Urinary bladder (tissue), 4 donors: ENCODE measurements around the gene TTC21A. TPM values are rescaled to one million over a fixed set of nuclear protein-coding genes. Genes with fewer than 3 reads are reported as not detected.

Experiments used
- DNase-seq: peaks from one replicate; pipeline ENCODE4 v3.0.0-alpha.2; 2015; ENCODE audit errors: extremely low spot score
- H3K27ac ChIP-seq: one replicate; pipeline ENCODE4 v1.5.1; 2013; ENCODE audit warnings: low read depth, mild to moderate bottlenecking, moderate library complexity
- H3K36me3 ChIP-seq: one replicate; pipeline ENCODE4 v1.6.1; 2013; ENCODE audit warnings: mild to moderate bottlenecking, moderate library complexity; ENCODE audit not compliant: insufficient read depth
- H3K4me1 ChIP-seq: one replicate; pipeline ENCODE4 v1.6.1; 2013; ENCODE audit warnings: mild to moderate bottlenecking, moderate library complexity; ENCODE audit not compliant: insufficient read depth
- H3K4me3 ChIP-seq: one replicate; pipeline ENCODE4 v1.5.1; 2013; ENCODE audit warnings: low read depth, low read length
- WGBS: extraction: QIAGEN DNeasy Blood & Tissue Kit; methylation state at CpG from one replicate; pipeline ENCODE4 v1.1.7; 2013; 5-methylcytosine and 5-hydroxymethylcytosine counted together
- polyA plus RNA-seq: library from polyadenylated mRNA; stranded (reverse); fragments of 200-250 nt; gene quantifications from one replicate; pipeline ENCODE4 v1.2.3, GENCODE V29; 2013
- total RNA-seq: library from RNA; depleted of rRNA; stranded (reverse); fragments of >200 nt; gene quantifications from one replicate; pipeline ENCODE4 v1.2.3, GENCODE V29; 2014
- donor health status: healthy with polysubstance abuse.
- donor health status: healthy.

The TTC21A gene
- total and polyA plus RNA-seq, 2 donors, result 3.3 to 4.3 TPM

GRCh38 chr3:39086144-39086543, 21.3 kb upstream of the TTC21A start:
- Histone ChIP-seq H3K36me3 (peaks cover 4% of the 10 kb centered on the region), H3K27ac (no peak overlapping the region), H3K4me3 (no peak overlapping the region), H3K4me1 (no peaks in the 10 kb centered on the region)
- WGBS, result 90% methylated on average over 4 of the region's 4 CpGs
- no peak for DNase-seq

- Histone ChIP-seq H3K4me1 (no peaks in the 10 kb centered on the region), H3K36me3 (peaks cover 6% of the 10 kb centered on the region), H3K4me3 (no peak overlapping the region), H3K27ac (no peak overlapping the region)
- no peak for DNase-seq
- 88% methylated on average over 3 of the region's 3 CpGs for WGBS
Measured at GRCh38 chr3:39088456-39088855, 19.0 kb upstream of the TTC21A start.

GRCh38 chr3:39088889-39089288, 18.6 kb upstream of the TTC21A start:
- WGBS, result 83% methylated on average over 3 of the region's 3 CpGs
- H3K4me1 ChIP-seq, result no peaks in the 10 kb centered on the region
- no peak for DNase-seq
- H3K36me3 ChIP-seq, result peaks cover 6% of the 10 kb centered on the region
- H3K27ac ChIP-seq, result no peak overlapping the region
- no peak overlapping the region for H3K4me3 ChIP-seq

- H3K36me3 ChIP-seq, result peaks cover 4% of the 10 kb centered on the region
- no peak overlapping the region for H3K27ac ChIP-seq
- DNase-seq, result no peak
Measured at GRCh38 chr3:39090922-39091321, 16.6 kb upstream of the TTC21A start.

GRCh38 chr3:39094851-39095677, 12.4 kb upstream of the TTC21A start:
- H3K4me1 ChIP-seq, result no peaks in the 10 kb centered on the region

More at GRCh38 chr3:39090922-39091321, 16.6 kb upstream of the TTC21A start:
- Histone ChIP-seq H3K4me3 (no peak overlapping the region), H3K4me1 (no peaks in the 10 kb centered on the region)
- 84% methylated on average over 2 of the region's 2 CpGs for WGBS

GRCh38 chr3:39095778-39096177, 11.7 kb upstream of the TTC21A start:
- 69% methylated on average over 3 of the region's 3 CpGs for WGBS
- H3K4me1 ChIP-seq, result no peaks in the 10 kb centered on the region
- H3K36me3 ChIP-seq, result peaks cover 6% of the 10 kb centered on the region
- no peak overlapping the region for H3K4me3 ChIP-seq
- no peak overlapping the region for H3K27ac ChIP-seq
- no peak for DNase-seq

More at GRCh38 chr3:39094851-39095677, 12.4 kb upstream of the TTC21A start:
- 79% methylated on average over 7 of the region's 7 CpGs for WGBS
- no peak for DNase-seq
- Histone ChIP-seq H3K27ac (no peak overlapping the region), H3K4me3 (no peak overlapping the region), H3K36me3 (peaks cover 5% of the 10 kb centered on the region)

- DNase-seq, result no peak
- H3K4me1 ChIP-seq, result no peaks in the 10 kb centered on the region
- no peak overlapping the region for H3K4me3 ChIP-seq
- H3K27ac ChIP-seq, result no peak overlapping the region
- peaks cover 6% of the 10 kb centered on the region for H3K36me3 ChIP-seq
- WGBS, result 42% methylated on average over 3 of the region's 3 CpGs
Measured at GRCh38 chr3:39096775-39097174, 10.7 kb upstream of the TTC21A start.

- no peak overlapping the region for H3K27ac ChIP-seq
- peaks cover 6% of the 10 kb centered on the region for H3K36me3 ChIP-seq
- no peaks in the 10 kb centered on the region for H3K4me1 ChIP-seq
- H3K4me3 ChIP-seq, result no peak overlapping the region
- WGBS, result 82% methylated on average over 8 of the region's 8 CpGs
- DNase-seq, result no peak
Measured at GRCh38 chr3:39097716-39098472, 9.6 kb upstream of the TTC21A start.

- DNase-seq, result no peak
- Histone ChIP-seq H3K36me3 (peaks cover 5% of the 10 kb centered on the region), H3K4me1 (no peaks in the 10 kb centered on the region), H3K4me3 (no peak overlapping the region), H3K27ac (no peak overlapping the region)
- WGBS, result 89% methylated on average over 8 of the region's 8 CpGs
Measured at GRCh38 chr3:39098473-39099000, 8.9 kb upstream of the TTC21A start.

GRCh38 chr3:39099242-39099641, 8.2 kb upstream of the TTC21A start:
- DNase-seq, result no peak
- Histone ChIP-seq H3K36me3 (peaks cover 5% of the 10 kb centered on the region), H3K27ac (no peak overlapping the region), H3K4me3 (no peak overlapping the region), H3K4me1 (peaks cover 2% of the 10 kb centered on the region)
- WGBS, result 93% methylated on average over 1 of the region's 1 CpG

GRCh38 chr3:39099738-39100499, 7.6 kb upstream of the TTC21A start:
- 97% methylated on average over 2 of the region's 2 CpGs for WGBS
- Histone ChIP-seq H3K27ac (no peak overlapping the region), H3K4me1 (peaks cover 2% of the 10 kb centered on the region), H3K36me3 (peaks cover 5% of the 10 kb centered on the region), H3K4me3 (no peak overlapping the region)
- DNase-seq, result no peak

GRCh38 chr3:39100500-39100886, 7.0 kb upstream of the TTC21A start:
- H3K4me1 ChIP-seq, result peaks cover 2% of the 10 kb centered on the region
- 91% methylated on average over 9 of the region's 9 CpGs for WGBS
- H3K27ac ChIP-seq, result no peak overlapping the region
- no peak for DNase-seq
- H3K36me3 ChIP-seq, result peaks cover 5% of the 10 kb centered on the region
- H3K4me3 ChIP-seq, result no peak overlapping the region

GRCh38 chr3:39101022-39101689, 6.3 kb upstream of the TTC21A start:
- 82% methylated on average over 5 of the region's 5 CpGs for WGBS

More at GRCh38 chr3:39101022-39101689, 6.3 kb upstream of the TTC21A start:
- H3K27ac ChIP-seq, result no peak overlapping the region
- peaks cover 2% of the 10 kb centered on the region for H3K4me1 ChIP-seq
- no peak overlapping the region for H3K4me3 ChIP-seq
- DNase-seq, result no peak
- H3K36me3 ChIP-seq, result peaks cover 5% of the 10 kb centered on the region
